Measurements from ENCODE around the gene COA3. TPM values are rescaled to one million over a fixed set of nuclear protein-coding genes. Genes with fewer than 3 reads are reported as not detected.
A peak's percentile ranks its signal among the peaks of the same experiment; 100 is the strongest.

COA3 gene
- total RNA-seq, 2 donors from 2014 or later: 70.4 to 167 TPM

DNA sequence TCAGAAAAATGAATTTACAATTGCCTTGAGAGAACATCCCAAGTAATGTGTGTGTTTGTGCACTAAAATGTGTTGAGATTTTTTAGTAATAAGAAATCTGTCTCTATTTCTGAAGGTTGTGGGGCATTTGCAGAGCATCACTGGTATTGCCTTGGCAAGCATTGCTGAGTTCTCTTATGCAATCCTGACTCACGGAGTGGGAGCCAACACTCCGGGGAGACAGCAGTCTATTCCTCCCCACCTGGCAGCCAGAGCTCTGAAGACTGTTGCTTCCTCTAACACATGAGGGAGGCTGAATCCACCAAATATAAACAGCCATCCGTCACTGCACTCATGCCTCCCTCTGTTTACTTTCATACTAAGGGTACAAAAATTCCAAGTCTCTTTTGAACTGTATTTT, 10.7 kb upstream of the COA3 start:
- 13% methylated on average over 3 of the region's 3 CpGs for WGBS
- intact Hi-C loops (cut with DNase I): no loop called here
- Histone ChIP-seq H3K36me3 (peaks cover 0 to 8% of the 10 kb centered on the region in 2 donors), H3K4me1 (replicated peaks) (peaks cover 10% of the 10 kb centered on the region), H3K27me3 (replicated peaks; ENCODE audit: insufficient read depth) (no peaks in the 10 kb centered on the region), H3K4me3 (no peak overlapping the region), H3K27ac (no peak overlapping the region), H3K9me3 (no peaks in the 10 kb centered on the region)
- TF ChIP-seq POLR2A (IDR thresholded peaks at IDR 0.05) (no peak), CTCF (IDR thresholded peaks at IDR 0.05) (no peak), POLR2AphosphoS5 (IDR thresholded peaks at IDR 0.05) (no peak)
- no peak for DNase-seq (ENCODE audit: low spot score)

DNA sequence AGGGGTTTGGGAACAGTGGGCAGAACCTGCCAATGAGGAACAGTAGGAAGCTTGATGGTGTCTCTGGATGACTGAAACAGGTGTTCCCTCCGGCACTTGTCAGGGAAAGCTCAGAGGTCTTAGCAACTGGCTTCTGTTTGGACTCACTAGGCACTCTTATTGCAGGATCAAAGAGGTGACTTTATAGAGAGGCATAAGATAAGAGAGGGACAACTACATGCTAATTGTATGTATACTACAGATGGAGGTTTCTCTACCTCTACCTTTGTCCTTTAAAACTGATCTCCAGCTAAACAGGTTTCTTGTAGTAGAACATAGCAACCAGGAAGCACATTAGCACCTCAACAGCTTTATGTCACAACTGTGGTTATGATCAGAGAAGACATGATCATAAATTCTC, 7.7 kb upstream of the COA3 start:
- no peaks in the 10 kb centered on the region for H3K9me3 ChIP-seq
- WGBS: 95% methylated on average over 1 of the region's 1 CpG
- TF ChIP-seq POLR2A (IDR thresholded peaks at IDR 0.05) (no peak), CTCF (IDR thresholded peaks at IDR 0.05) (no peak), POLR2AphosphoS5 (IDR thresholded peaks at IDR 0.05) (no peak)

DNA sequence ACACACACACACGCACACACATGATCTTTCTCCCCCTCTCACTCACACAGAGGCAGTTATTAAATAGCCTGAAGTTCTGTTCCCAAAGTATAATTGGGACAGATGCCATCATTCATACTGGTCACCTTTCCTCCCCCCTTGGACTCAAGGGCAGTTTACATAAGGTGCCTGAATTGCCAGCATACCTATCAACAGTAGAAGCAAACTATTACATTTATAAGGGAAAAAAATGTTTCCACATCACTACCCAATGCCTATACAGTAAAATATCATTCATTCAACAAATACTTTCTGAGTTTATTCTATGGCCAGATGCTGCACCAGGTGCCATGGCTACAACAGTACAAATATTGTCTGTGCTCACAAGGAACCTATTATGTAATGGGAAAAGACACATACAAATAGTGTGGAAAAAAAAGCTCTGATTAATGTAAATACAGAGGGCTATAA, 6.4 kb upstream of the COA3 start:
- no peaks in the 10 kb centered on the region for H3K9me3 ChIP-seq
- TF ChIP-seq POLR2AphosphoS5 (IDR thresholded peaks at IDR 0.05) (peak; percentile 89), POLR2A (IDR thresholded peaks at IDR 0.05) (no peak)
- peak overlapping the region; percentile 84 to 93 for H3K27ac ChIP-seq
- H3K4me3 ChIP-seq: no peak overlapping the region
- peak; percentile 63 for DNase-seq (ENCODE audit: low spot score)
- no peaks in the 10 kb centered on the region for H3K27me3 ChIP-seq (replicated peaks; ENCODE audit: insufficient read depth)
- peaks cover 10% of the 10 kb centered on the region for H3K4me1 ChIP-seq (replicated peaks)
- WGBS: 34% methylated on average over 1 of the region's 1 CpG
- intact Hi-C loops (cut with DNase I): no loop called here
- H3K36me3 ChIP-seq: no peaks in the 10 kb centered on the region

More for the DNA sequence above, 7.7 kb upstream of the COA3 start:
- H3K4me3 ChIP-seq: no peak overlapping the region
- peaks cover 0 to 4% of the 10 kb centered on the region in 2 donors for H3K36me3 ChIP-seq
- no peaks in the 10 kb centered on the region for H3K27me3 ChIP-seq (replicated peaks; ENCODE audit: insufficient read depth)
- intact Hi-C loops (cut with DNase I): no loop called here
- H3K27ac ChIP-seq: peak overlapping the region; percentile 79 to 93
- no peak for DNase-seq (ENCODE audit: low spot score)
- H3K4me1 ChIP-seq (replicated peaks): peaks cover 10% of the 10 kb centered on the region

DNA sequence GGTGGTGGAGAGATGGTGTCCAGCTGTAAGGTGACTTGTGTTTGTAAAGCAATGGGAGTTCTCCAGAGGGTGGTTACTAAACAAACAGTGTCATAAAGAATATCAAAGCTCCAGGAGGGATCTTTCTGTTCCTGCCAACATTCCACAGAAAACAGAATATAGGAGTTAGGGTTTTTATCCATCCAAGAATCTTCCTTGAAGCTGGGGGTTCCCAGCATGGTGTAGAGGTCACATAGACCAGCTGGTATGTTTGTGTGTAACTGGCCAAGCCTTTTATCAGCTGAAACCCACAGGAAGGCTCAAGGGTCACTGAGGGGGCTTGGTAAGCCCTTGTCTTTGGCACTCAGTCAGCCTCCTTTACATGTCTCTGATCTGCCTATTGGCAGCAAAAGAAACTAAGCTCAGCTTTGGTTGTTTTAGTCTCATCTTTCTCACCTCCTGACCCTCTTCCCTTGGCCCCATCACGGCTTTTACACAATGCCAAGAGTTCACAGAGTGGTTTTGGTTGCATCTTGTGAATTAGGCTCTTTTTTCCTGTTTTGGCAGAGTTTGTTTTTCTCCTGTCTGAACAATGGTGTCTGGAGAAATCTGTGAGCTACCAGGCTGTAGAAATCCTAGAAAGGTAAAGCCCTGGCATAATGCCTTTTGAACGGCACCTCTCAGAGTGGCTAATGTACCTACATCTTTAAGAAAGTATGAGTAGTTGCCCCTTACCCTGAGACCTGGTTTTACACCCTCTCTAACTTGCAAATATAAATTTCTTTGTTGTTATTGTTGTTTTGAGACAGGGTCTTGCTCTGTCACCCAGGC, 4.8 kb upstream of the COA3 start:
- 20% methylated on average over 2 of the region's 2 CpGs for WGBS
- TF ChIP-seq POLR2A (IDR thresholded peaks at IDR 0.05) (no peak), POLR2AphosphoS5 (IDR thresholded peaks at IDR 0.05) (peak; percentile 42), CTCF (IDR thresholded peaks at IDR 0.05) (no peak)
- Histone ChIP-seq H3K4me1 (replicated peaks) (peaks cover 10% of the 10 kb centered on the region), H3K27me3 (replicated peaks; ENCODE audit: insufficient read depth) (no peaks in the 10 kb centered on the region), H3K4me3 (no peak overlapping the region), H3K9me3 (no peaks in the 10 kb centered on the region), H3K27ac (peak overlapping the region; percentile 84 to 93), H3K36me3 (no peaks in the 10 kb centered on the region)
- DNase-seq (ENCODE audit: low spot score): no peak
- intact Hi-C loops (cut with DNase I): no loop called here

DNA sequence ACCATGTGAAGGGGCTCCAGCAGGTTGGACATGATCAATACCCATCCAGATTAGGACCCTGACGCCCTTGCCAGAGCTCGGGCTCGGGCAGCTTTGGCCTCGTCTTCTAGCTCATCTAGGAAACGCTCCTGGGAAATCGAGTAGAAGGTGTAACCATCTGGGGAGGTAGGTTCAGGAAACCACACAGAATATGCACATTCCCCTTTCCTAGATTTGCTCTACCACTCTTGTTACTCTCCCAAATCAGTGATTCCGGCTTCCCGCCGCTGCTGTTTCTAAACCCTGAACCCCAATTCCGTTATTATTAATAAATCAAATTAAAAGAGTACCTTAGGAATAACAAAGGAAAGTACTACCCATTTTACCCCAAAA, 507 bp downstream of the COA3 start:
- no peaks in the 10 kb centered on the region for H3K27me3 ChIP-seq (replicated peaks; ENCODE audit: insufficient read depth)
- DNase-seq (ENCODE audit: low spot score): no peak
- H3K4me3 ChIP-seq: peak overlapping the region; percentile 66 to 75
- H3K4me1 ChIP-seq (replicated peaks): no peaks in the 10 kb centered on the region
- no peak for TF ChIP-seq POLR2AphosphoS5 (IDR thresholded peaks at IDR 0.05)
- no peak for TF ChIP-seq POLR2A (IDR thresholded peaks at IDR 0.05)
- no peak for TF ChIP-seq CTCF (IDR thresholded peaks at IDR 0.05)
- H3K9me3 ChIP-seq: no peaks in the 10 kb centered on the region
- H3K36me3 ChIP-seq: no peaks in the 10 kb centered on the region
- WGBS: 18% methylated on average over 10 of the region's 10 CpGs
- peak overlapping the region; percentile 85 to 88 for H3K27ac ChIP-seq
- intact Hi-C loops (cut with DNase I): no loop called here
